Neural crest cell (in vitro differentiated cells): ENCODE data around the gene CDR2L. TPM values are rescaled to one million over a fixed set of nuclear protein-coding genes. Genes with fewer than 3 reads are reported as not detected.
"Not testable (repeated sequence)": the region's sequence is repeated elsewhere in the genome, so short reads cannot be mapped to it uniquely, and the experiment has no call there.

Source experiments
- DNase-seq: peaks from one replicate; pipeline ENCODE4 v3.0.0; 2021; ENCODE audit warnings: low read depth, mixed read lengths, low spot score
- H3K27ac Mint-ChIP-seq: one replicate; pipeline ENCODE4 v1.8.0; 2021; ENCODE audit warnings: mild to moderate bottlenecking, mixed read lengths; ENCODE audit not compliant: unreplicated experiment
- H3K27me3 Mint-ChIP-seq: 2 replicates; pipeline ENCODE4 v1.8.0; 2021; ENCODE audit warnings: low read depth, mild to moderate bottlenecking, mixed read lengths
- H3K36me3 Mint-ChIP-seq: 2 replicates; pipeline ENCODE4 v1.8.0; 2021; ENCODE audit warnings: low read depth, mild to moderate bottlenecking, mixed read lengths
- H3K4me1 Mint-ChIP-seq: 2 replicates; pipeline ENCODE4 v1.8.0; 2021; ENCODE audit warnings: mixed read lengths
- H3K4me3 Mint-ChIP-seq: one replicate; pipeline ENCODE4 v1.8.0; 2021; ENCODE audit warnings: mild to moderate bottlenecking, mixed read lengths
- H3K9me3 Mint-ChIP-seq: 2 replicates; pipeline ENCODE4 v1.8.0; 2021; ENCODE audit warnings: mixed read lengths
- total RNA-seq: library from RNA; stranded (reverse); gene quantifications from 2 replicates; pipeline ENCODE4 v1.2.1, GENCODE V29; 2021
- TF ChIP-seq, protein P1 (sequence below): fragments of 200-600 bp; sonication (generic); conservative IDR thresholded peaks from 2 replicates; pipeline ENCODE4 v1.5.0; 2021; ENCODE audit warnings: antibody characterized with exemption, mild to moderate bottlenecking

CDR2L gene
- total RNA-seq, 1 donor from 2014 or later = 24.1 TPM

DNA sequence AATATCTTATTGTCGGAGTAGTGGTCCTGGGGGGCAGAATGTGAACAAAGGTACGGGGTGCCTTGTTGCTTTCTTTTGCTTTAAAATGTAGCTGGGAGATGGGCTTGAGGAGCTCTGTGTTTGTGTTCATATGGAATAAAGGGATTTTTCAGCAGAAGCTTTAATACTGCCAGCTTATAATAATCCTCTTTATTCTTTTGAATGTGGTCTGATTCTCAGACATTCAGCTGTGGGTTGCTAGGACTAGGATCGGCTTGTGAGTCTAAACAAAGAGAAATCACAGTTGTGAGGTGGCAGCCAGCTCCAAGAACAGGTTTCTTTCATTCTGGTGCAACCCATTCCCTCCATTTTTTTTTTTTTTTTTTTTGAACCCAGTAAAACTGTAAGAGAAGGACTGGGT lies 32.3 kb downstream of the CDR2L start:
- H3K36me3 Mint-ChIP-seq = peaks cover 20% of the 10 kb centered on the region
- H3K27ac Mint-ChIP-seq = no peak overlapping the region
- no peaks in the 10 kb centered on the region for H3K27me3 Mint-ChIP-seq

DNA sequence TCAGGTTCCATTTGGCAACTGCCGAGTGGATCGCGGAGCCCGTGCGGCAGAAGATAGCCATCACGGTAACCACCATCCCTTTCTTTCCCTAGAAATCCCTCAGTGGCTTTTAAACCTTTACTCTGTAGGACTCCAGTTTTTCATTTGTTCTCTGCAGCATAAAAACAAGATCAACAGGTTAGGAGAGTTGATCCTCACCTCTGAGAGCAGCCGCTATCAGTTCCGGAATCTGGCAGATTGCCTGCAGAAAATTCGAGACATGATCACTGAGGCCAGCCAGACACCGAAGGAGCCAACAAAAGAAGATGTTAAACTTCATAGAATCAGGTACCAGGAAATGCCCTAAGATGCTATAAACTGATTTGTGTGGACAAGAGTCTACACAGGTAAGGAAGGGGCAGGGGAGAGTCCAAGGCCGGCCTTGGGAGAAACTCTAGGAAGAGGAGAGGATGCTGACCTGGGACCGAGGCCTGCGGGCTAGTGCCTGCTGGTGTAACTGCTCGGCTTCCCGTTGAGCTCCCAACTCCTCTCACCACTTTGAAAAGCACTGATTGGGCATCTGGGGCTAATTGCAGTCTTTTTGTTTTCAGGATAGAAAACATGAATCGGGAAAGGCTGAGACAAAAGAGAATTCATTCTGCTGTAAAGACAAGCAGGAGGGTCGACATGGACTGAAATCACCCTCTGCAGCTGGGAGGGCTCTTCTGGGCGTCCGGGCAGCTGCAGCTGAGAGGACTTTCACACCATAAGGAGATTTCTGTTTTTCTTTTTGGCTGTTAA lies 33.1 kb downstream of the CDR2L start:
- no peak overlapping the region for H3K4me3 Mint-ChIP-seq
- H3K27ac Mint-ChIP-seq = no peak overlapping the region
- H3K27me3 Mint-ChIP-seq = no peaks in the 10 kb centered on the region
- TF ChIP-seq, protein P1, sequence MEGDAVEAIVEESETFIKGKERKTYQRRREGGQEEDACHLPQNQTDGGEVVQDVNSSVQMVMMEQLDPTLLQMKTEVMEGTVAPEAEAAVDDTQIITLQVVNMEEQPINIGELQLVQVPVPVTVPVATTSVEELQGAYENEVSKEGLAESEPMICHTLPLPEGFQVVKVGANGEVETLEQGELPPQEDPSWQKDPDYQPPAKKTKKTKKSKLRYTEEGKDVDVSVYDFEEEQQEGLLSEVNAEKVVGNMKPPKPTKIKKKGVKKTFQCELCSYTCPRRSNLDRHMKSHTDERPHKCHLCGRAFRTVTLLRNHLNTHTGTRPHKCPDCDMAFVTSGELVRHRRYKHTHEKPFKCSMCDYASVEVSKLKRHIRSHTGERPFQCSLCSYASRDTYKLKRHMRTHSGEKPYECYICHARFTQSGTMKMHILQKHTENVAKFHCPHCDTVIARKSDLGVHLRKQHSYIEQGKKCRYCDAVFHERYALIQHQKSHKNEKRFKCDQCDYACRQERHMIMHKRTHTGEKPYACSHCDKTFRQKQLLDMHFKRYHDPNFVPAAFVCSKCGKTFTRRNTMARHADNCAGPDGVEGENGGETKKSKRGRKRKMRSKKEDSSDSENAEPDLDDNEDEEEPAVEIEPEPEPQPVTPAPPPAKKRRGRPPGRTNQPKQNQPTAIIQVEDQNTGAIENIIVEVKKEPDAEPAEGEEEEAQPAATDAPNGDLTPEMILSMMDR = no peak
- no peak for DNase-seq
- no peaks in the 10 kb centered on the region for H3K4me1 Mint-ChIP-seq
- H3K9me3 Mint-ChIP-seq = no peaks in the 10 kb centered on the region
- peaks cover 26% of the 10 kb centered on the region for H3K36me3 Mint-ChIP-seq

More for the DNA sequence above, 32.3 kb downstream of the CDR2L start:
- H3K4me1 Mint-ChIP-seq = peaks cover 2% of the 10 kb centered on the region
- TF ChIP-seq, protein P1 = no peak
- no peak for DNase-seq
- H3K9me3 Mint-ChIP-seq = no peaks in the 10 kb centered on the region
- no peak overlapping the region for H3K4me3 Mint-ChIP-seq

DNA sequence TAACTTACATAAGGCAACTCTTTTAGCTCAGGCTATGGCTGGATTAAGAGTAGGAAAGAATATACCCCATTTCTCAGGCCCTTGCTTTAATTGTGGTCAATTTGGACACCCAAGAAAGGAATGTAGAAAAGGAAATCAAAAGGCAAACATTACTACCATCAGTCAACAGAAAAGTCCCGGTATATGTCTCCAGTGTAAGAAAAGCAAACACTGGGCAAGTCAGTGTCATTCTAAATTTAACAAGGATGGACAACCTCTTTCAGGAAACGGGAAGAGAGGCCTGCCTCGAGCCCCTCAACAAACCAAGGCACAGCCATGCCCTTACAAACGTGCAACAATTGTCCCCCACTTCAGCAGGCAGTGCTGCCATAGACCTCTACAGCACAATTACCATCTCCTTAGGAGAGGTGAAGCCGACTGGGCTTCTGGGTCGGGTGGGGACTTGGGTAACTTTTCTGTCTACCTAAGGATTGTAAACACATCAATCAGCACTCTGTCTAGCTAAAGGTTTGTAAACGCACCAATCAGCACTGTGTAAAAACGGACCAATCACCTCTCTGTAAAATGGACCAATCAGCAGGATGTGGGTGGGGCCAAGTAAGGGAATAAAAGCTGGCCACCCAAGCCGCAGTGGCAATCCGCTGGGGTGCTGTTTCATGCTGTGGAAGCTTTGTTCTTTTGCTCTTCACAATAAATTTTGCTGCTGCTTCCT lies 37.4 kb downstream of the CDR2L start:
- H3K4me3 Mint-ChIP-seq = no peak overlapping the region

DNA sequence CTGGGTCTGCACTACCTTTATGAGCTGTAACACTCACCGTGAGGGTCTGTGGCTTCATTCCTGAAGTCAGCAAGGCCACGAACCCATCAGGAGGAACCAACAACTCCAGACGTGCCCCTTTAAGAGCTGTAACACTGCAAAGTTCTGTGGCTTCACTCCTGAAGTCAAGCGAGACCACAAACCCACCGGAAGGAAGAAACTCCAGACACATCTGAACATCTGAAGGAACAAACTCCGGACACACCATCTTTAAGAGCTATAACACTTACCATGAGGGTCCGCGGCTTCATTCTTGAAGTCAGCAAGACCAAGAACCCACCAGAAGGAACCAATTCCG lies 37.9 kb downstream of the CDR2L start:
- peaks cover 29% of the 10 kb centered on the region for H3K36me3 Mint-ChIP-seq
- not testable (repeated sequence) for H3K4me1 Mint-ChIP-seq, H3K27ac Mint-ChIP-seq, H3K27me3 Mint-ChIP-seq, DNase-seq, H3K4me3 Mint-ChIP-seq
- H3K9me3 Mint-ChIP-seq = peaks cover 11% of the 10 kb centered on the region

More for the DNA sequence above, 37.4 kb downstream of the CDR2L start:
- TF ChIP-seq, protein P1 = no peak
- no peak for DNase-seq
- Mint-ChIP-seq H3K9me3 (peaks cover 10% of the 10 kb centered on the region), H3K27me3 (peaks cover 4% of the 10 kb centered on the region), H3K36me3 (peaks cover 28% of the 10 kb centered on the region), H3K4me1 (no peaks in the 10 kb centered on the region), H3K27ac (no peak overlapping the region)

DNA sequence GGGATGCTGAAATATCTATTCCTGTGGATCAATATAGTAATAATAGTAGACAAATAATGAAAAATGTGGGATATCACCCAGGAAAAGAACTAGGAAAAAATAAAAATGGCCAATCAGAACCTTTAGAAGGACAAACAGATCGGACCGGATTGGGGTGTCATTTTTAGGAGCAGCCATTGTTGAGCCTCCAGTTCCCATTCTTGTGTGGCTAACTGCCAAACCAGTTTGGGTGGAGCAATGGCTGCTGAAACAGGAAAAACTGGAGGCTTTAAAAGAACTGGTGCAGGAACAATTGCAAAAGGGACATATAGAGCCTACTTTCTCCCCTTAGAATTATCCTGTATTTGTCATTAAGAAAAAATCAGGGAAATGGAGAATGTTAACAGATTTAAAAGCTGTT lies 39.2 kb downstream of the CDR2L start:
- not testable (repeated sequence) for H3K27ac Mint-ChIP-seq, H3K4me3 Mint-ChIP-seq, DNase-seq, H3K4me1 Mint-ChIP-seq
- Mint-ChIP-seq H3K9me3 (peaks cover 14% of the 10 kb centered on the region), H3K36me3 (peaks cover 24% of the 10 kb centered on the region), H3K27me3 (peaks cover 11% of the 10 kb centered on the region)

DNA sequence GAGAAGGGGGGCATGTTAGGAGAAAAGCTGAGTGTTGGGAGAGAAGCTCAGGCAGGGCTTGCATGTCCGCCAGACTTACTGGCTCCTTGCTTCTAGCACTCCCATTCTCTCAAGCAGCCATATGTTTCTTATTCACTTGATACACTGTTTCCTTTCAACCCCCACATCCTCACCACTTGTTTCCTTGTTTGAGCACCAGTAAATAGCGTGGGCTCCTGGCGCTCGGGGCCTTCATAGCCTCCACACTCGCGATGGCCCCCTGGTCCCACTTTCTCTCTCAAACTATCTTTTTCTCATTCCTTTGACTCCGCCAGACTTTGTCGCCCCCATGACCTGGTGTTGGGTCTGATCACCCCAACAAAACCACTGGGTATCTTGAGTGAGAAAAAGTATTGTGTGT lies 42.7 kb downstream of the CDR2L start:
- Mint-ChIP-seq H3K4me1 (peaks cover 27% of the 10 kb centered on the region), H3K27me3 (peaks cover 38% of the 10 kb centered on the region), H3K4me3 (peak overlapping the region; percentile 56), H3K36me3 (peaks cover 13% of the 10 kb centered on the region), H3K27ac (no peak overlapping the region), H3K9me3 (peaks cover 19% of the 10 kb centered on the region)
- TF ChIP-seq, protein P1 = no peak
- DNase-seq = no peak
